Measurements from ENCODE around the gene CBFA2T2. TPM values are rescaled to one million over a fixed set of nuclear protein-coding genes. Genes with fewer than 3 reads are reported as not detected.
"Not testable (repeated sequence)": the region's sequence is repeated elsewhere in the genome, so short reads cannot be mapped to it uniquely, and the experiment has no call there.

The CBFA2T2 gene
- polyA plus RNA-seq, 3 donors from 2014 or later: 7.5 to 15.5 (median 11.0) TPM

- peak overlapping the region in 3 of 6 donors; percentile 23 to 63 (median 51) for H3K27ac Mint-ChIP-seq
- DNase-seq: no peak
- H3K27me3 Mint-ChIP-seq (ENCODE audit: low read depth in 3 of 3): peaks cover 0 to 2% (median 1%) of the 10 kb centered on the region in 3 donors
- H3K4me1 Mint-ChIP-seq: peaks cover 15 to 30% of the 10 kb centered on the region in 2 donors
- H3K9me3 Mint-ChIP-seq: no peaks in the 10 kb centered on the region
- H3K36me3 Mint-ChIP-seq: peaks cover 0 to 5% (median 0%) of the 10 kb centered on the region in 3 donors
- H3K4me3 Mint-ChIP-seq: no peak overlapping the region
Observed at GRCh38 chr20:33570743-33571142, 80.8 kb downstream of the CBFA2T2 start.

GRCh38 chr20:33573268-33573667 lies 83.4 kb downstream of the CBFA2T2 start:
- H3K4me3 Mint-ChIP-seq; H3K27ac Mint-ChIP-seq; H3K9me3 Mint-ChIP-seq; H3K27me3 Mint-ChIP-seq (ENCODE audit: low read depth in 3 of 3); H3K36me3 Mint-ChIP-seq; DNase-seq: not testable (repeated sequence)
- H3K4me1 Mint-ChIP-seq: peaks cover 15 to 35% of the 10 kb centered on the region in 2 donors

GRCh38 chr20:33575282-33575681 lies 85.4 kb downstream of the CBFA2T2 start:
- no peak for DNase-seq
- Mint-ChIP-seq H3K27me3 (ENCODE audit: low read depth in 3 of 3) (no peaks in the 10 kb centered on the region), H3K27ac (no peak overlapping the region), H3K4me3 (no peak overlapping the region), H3K4me1 (peaks cover 13 to 32% of the 10 kb centered on the region in 2 donors), H3K36me3 (peaks cover 0 to 5% (median 0%) of the 10 kb centered on the region in 3 donors), H3K9me3 (no peaks in the 10 kb centered on the region)

- H3K36me3 Mint-ChIP-seq: peaks cover 0 to 5% (median 0%) of the 10 kb centered on the region in 3 donors
- H3K27me3 Mint-ChIP-seq (ENCODE audit: low read depth in 3 of 3): no peaks in the 10 kb centered on the region
- no peaks in the 10 kb centered on the region for H3K9me3 Mint-ChIP-seq
- H3K27ac Mint-ChIP-seq: peak overlapping the region in 1 of 6 donors; percentile 12
- DNase-seq: no peak
- no peak overlapping the region for H3K4me3 Mint-ChIP-seq
- peaks cover 4 to 19% of the 10 kb centered on the region in 2 donors for H3K4me1 Mint-ChIP-seq
Observed at GRCh38 chr20:33576432-33577125, 86.7 kb downstream of the CBFA2T2 start.

- Mint-ChIP-seq H3K27ac (no peak overlapping the region), H3K4me3 (no peak overlapping the region), H3K4me1 (peaks cover 1 to 6% of the 10 kb centered on the region in 2 donors), H3K27me3 (ENCODE audit: low read depth in 3 of 3) (no peaks in the 10 kb centered on the region), H3K36me3 (no peaks in the 10 kb centered on the region), H3K9me3 (no peaks in the 10 kb centered on the region)
- no peak for DNase-seq
Observed at GRCh38 chr20:33578510-33578909, 88.6 kb downstream of the CBFA2T2 start.

GRCh38 chr20:33583143-33583542 lies 93.2 kb downstream of the CBFA2T2 start:
- peaks cover 0 to 1% of the 10 kb centered on the region in 2 donors for H3K4me1 Mint-ChIP-seq
- H3K9me3 Mint-ChIP-seq: no peaks in the 10 kb centered on the region
- H3K27ac Mint-ChIP-seq: peak overlapping the region in 3 of 6 donors; percentile 5 to 37 (median 10)
- no peaks in the 10 kb centered on the region for H3K27me3 Mint-ChIP-seq (ENCODE audit: low read depth in 3 of 3)
- no peaks in the 10 kb centered on the region for H3K36me3 Mint-ChIP-seq
- no peak overlapping the region for H3K4me3 Mint-ChIP-seq
- DNase-seq: no peak

GRCh38 chr20:33584976-33585375 lies 95.1 kb downstream of the CBFA2T2 start:
- H3K27me3 Mint-ChIP-seq (ENCODE audit: low read depth in 3 of 3): no peaks in the 10 kb centered on the region
- peaks cover 0 to 1% of the 10 kb centered on the region in 2 donors for H3K4me1 Mint-ChIP-seq
- no peak for DNase-seq
- no peak overlapping the region for H3K4me3 Mint-ChIP-seq
- H3K27ac Mint-ChIP-seq: no peak overlapping the region
- no peaks in the 10 kb centered on the region for H3K9me3 Mint-ChIP-seq
- no peaks in the 10 kb centered on the region for H3K36me3 Mint-ChIP-seq

GRCh38 chr20:33585413-33585812 lies 95.5 kb downstream of the CBFA2T2 start:
- no peak for DNase-seq
- Mint-ChIP-seq H3K4me1 (peaks cover 0 to 1% of the 10 kb centered on the region in 2 donors), H3K27ac (no peak overlapping the region), H3K27me3 (ENCODE audit: low read depth in 3 of 3) (no peaks in the 10 kb centered on the region), H3K4me3 (no peak overlapping the region), H3K36me3 (no peaks in the 10 kb centered on the region), H3K9me3 (no peaks in the 10 kb centered on the region)

GRCh38 chr20:33589059-33589458 lies 99.2 kb downstream of the CBFA2T2 start:
- no peaks in the 10 kb centered on the region for H3K4me1 Mint-ChIP-seq
- no peaks in the 10 kb centered on the region for H3K36me3 Mint-ChIP-seq
- no peak for DNase-seq
- H3K4me3 Mint-ChIP-seq: no peak overlapping the region
- H3K9me3 Mint-ChIP-seq: no peaks in the 10 kb centered on the region
- no peak overlapping the region for H3K27ac Mint-ChIP-seq
- no peaks in the 10 kb centered on the region for H3K27me3 Mint-ChIP-seq (ENCODE audit: low read depth in 3 of 3)

GRCh38 chr20:33591901-33592300 lies 102.0 kb downstream of the CBFA2T2 start:
- not testable (repeated sequence) for H3K27ac Mint-ChIP-seq; H3K36me3 Mint-ChIP-seq; DNase-seq; H3K27me3 Mint-ChIP-seq (ENCODE audit: low read depth in 3 of 3); H3K9me3 Mint-ChIP-seq; H3K4me1 Mint-ChIP-seq; H3K4me3 Mint-ChIP-seq

- no peaks in the 10 kb centered on the region for H3K27me3 Mint-ChIP-seq (ENCODE audit: low read depth in 3 of 3)
- no peak for DNase-seq
- no peaks in the 10 kb centered on the region for H3K36me3 Mint-ChIP-seq
- H3K9me3 Mint-ChIP-seq: no peaks in the 10 kb centered on the region
- peak overlapping the region in 1 of 6 donors; percentile 35 for H3K27ac Mint-ChIP-seq
- H3K4me1 Mint-ChIP-seq: no peaks in the 10 kb centered on the region
- no peak overlapping the region for H3K4me3 Mint-ChIP-seq
Observed at GRCh38 chr20:33594743-33595142, 104.8 kb downstream of the CBFA2T2 start.

GRCh38 chr20:33600414-33600813 lies 110.5 kb downstream of the CBFA2T2 start:
- no peaks in the 10 kb centered on the region for H3K36me3 Mint-ChIP-seq
- peaks cover 0 to 7% of the 10 kb centered on the region in 2 donors for H3K4me1 Mint-ChIP-seq
- H3K4me3 Mint-ChIP-seq: no peak overlapping the region
- H3K9me3 Mint-ChIP-seq: no peaks in the 10 kb centered on the region
- no peaks in the 10 kb centered on the region for H3K27me3 Mint-ChIP-seq (ENCODE audit: low read depth in 3 of 3)
- no peak for DNase-seq
- H3K27ac Mint-ChIP-seq: no peak overlapping the region

- Mint-ChIP-seq H3K27me3 (ENCODE audit: low read depth in 3 of 3) (no peaks in the 10 kb centered on the region), H3K4me1 (peaks cover 0 to 7% of the 10 kb centered on the region in 2 donors), H3K27ac (no peak overlapping the region), H3K36me3 (no peaks in the 10 kb centered on the region), H3K9me3 (no peaks in the 10 kb centered on the region), H3K4me3 (no peak overlapping the region)
- DNase-seq: no peak
Observed at GRCh38 chr20:33600981-33601380, 111.1 kb downstream of the CBFA2T2 start.

GRCh38 chr20:33601861-33602260 lies 112.0 kb downstream of the CBFA2T2 start:
- Mint-ChIP-seq H3K4me1 (peaks cover 0 to 7% of the 10 kb centered on the region in 2 donors), H3K36me3 (peaks cover 0 to 4% (median 0%) of the 10 kb centered on the region in 3 donors), H3K4me3 (no peak overlapping the region), H3K27ac (peak overlapping the region in 1 of 6 donors; percentile 23), H3K27me3 (ENCODE audit: low read depth in 3 of 3) (no peaks in the 10 kb centered on the region), H3K9me3 (no peaks in the 10 kb centered on the region)
- no peak for DNase-seq

Data from immature natural killer cell (primary cell).